ENCODE measurements around the gene CLMN. TPM values are rescaled to one million over a fixed set of nuclear protein-coding genes. Genes with fewer than 3 reads are reported as not detected.

The CLMN gene
- total and polyA plus RNA-seq, 10 of the 15 experiments (the other 5 are each of a cell fraction or from before 2014, with no cell fraction given) = 7.8 to 49.3 (median 18.5) TPM

GRCh38 chr14:95216008-95216407 is 103.7 kb downstream of the CLMN start (continued):
- TF ChIP-seq BCLAF1 (IDR thresholded peaks at IDR 0.05) (no peak), PRDM15 (CRISPR knock-in tag; IDR thresholded peaks at IDR 0.05) (no peak), RFX5 (IDR thresholded peaks at IDR 0.05; ENCODE audit: low read depth, low read length) (no peak), KAT2A (conservative IDR thresholded peaks at IDR 0.05; ENCODE audit: control insufficient read depth, low read depth, low read length) (no peak), ASH2L (IDR thresholded peaks at IDR 0.05; ENCODE audit: borderline replicate concordance, low read depth) (no peak), EED (IDR thresholded peaks at IDR 0.05; ENCODE audit: low read depth) (peak; percentile 24; the same call in 1 of the 2 replicates), MEF2B (IDR thresholded peaks at IDR 0.05; ENCODE audit: partially characterized antibody, poor library complexity, severe bottlenecking) (peak; percentile 88), ZNF687 (IDR thresholded peaks at IDR 0.05) (peak; percentile 63), IRF4 (IDR thresholded peaks at IDR 0.05; ENCODE audit: low read depth, low read length) (no peak), MTA3 (IDR thresholded peaks at IDR 0.05; ENCODE audit: borderline replicate concordance, low read length) (no peak), MAX (IDR thresholded peaks at IDR 0.05; ENCODE audit: low read depth, low read length) (no peak), ZBTB4 (CRISPR knock-in tag; IDR thresholded peaks at IDR 0.05) (no peak), RAD51 (IDR thresholded peaks at IDR 0.05) (peak; percentile 14; the same call in 1 of the 2 replicates), FOS (IDR thresholded peaks at IDR 0.05; ENCODE audit: borderline replicate concordance, extremely low read depth, insufficient read length) (no peak), MXI1 (IDR thresholded peaks at IDR 0.05; ENCODE audit: low read depth, low read length) (no peak), POU2F2 (IDR thresholded peaks at IDR 0.05; ENCODE audit: borderline replicate concordance, low read depth, low read length) (no peak)

All from GM12878 (cell line).